Hematopoietic multipotent progenitor cell treated with erythropoietin and hydrocortisone succinate and interleukin-3 and kit ligand, for 15 days (in vitro differentiated cells): ENCODE results near the gene ZNF835.
"Not testable (repeated sequence)": the region's sequence is repeated elsewhere in the genome, so short reads cannot be mapped to it uniquely, and the experiment has no call there.

ENCODE experiments used
- DNase-seq: peaks from one replicate; pipeline ENCODE4 v3.0.0-alpha.2; 2015; ENCODE audit warnings: low spot score

Gene ZNF835

DNA sequence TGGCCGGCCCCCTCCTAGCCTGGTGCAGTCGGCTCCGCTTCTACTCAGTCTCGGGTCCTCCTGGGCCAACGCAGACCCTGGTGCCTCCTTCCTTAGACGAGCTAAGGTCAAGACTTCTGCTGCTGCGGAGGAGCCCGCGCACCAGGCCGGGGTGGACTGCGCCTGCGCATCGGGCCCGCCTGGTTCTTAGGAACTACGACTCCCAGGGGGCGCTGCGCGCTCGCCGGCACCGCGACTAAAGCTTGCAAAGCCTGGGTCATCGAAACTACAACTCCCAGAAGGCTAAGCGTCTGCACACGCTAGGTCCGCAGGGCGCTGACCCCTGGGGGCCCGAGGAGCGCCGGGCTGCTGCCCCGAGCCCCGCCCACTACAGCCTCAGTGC is at the start of gene ZNF835:
Gene ZNF835, minus strand, starts transcription at position 145 of the 382 bp plus-strand sequence. CDS start 6,559 bp downstream, outside the sequence.
- DNase-seq: peak; percentile 17

DNA sequence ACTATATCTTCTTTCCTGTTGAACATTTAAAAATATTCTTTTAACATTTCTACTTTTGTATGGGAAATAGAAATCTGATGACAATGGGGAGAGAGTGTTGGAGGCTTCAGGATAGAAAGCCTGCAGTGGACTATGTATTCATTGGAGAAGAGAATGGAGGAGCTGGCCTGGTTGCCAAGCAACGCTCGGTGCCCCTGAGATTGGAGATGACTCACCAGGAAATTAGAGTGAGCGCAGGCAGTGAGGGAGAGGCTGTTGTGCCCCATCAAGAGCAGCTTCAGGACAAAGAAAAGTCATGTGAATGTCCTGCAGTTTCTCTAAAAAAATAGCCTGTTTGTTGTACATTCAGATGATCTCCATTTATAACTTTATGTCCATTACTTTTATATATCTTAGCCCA is 48.7 kb upstream of the ZNF835 start:
- DNase-seq: no peak

GRCh38 chr19:56718231-56718630 is 46.7 kb upstream of the ZNF835 start:
- DNase-seq: no peak

DNA sequence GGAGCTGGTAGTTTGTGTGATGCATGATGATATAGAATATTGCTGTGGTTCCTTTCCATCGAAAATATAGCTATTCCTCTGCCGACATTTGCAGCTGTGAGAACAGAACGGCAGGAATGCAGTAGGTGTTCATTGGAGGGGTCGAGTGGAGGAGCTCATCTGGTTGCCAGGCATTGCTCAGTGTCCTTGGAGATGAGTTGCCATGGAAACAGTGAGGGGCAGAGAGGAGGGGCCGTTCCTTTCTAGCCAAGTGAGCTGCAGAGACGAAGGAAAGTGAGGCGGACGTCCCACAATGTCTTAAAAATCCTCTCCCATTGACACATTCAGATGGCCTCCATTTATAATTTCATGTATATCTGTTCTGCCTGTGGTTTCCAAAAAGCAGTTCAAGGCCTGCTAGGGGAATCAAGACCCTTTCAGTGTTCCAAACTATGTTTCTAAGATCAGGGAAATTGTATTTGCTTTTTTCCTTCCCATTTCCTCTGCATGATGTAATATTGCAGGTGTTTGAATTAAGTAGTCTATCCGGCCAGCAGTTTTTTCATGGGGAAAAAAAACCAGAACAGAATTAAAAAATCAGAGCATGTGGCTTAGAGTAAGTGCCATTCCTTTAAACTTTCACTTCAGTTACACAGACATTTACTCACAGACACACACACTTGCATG is 41.2 kb upstream of the ZNF835 start:
- DNase-seq: no peak

GRCh38 chr19:56710437-56710836 is 38.9 kb upstream of the ZNF835 start:
- DNase-seq: no peak

DNA sequence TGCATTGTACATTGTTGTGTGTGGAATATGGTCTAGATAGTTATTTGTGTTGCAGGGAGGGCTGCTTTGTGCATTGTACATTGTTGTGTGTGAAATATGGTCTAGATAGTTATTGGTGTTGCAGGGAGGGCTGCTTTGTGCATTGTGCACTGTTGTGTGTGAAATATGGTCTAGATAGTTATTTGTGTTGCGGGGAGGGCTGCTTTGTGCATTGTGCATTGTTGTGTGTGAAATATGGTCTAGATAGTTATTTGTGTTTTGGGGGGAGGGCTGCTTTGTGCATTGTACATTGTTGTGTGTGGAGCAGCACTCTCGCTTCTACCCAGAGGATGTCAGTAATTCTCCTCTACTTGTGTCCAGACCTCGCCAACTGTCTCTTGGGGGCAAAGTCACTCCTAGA is 36.3 kb upstream of the ZNF835 start:
- DNase-seq: no peak

GRCh38 chr19:56705939-56706338 is 34.4 kb upstream of the ZNF835 start:
- DNase-seq: no peak

DNA sequence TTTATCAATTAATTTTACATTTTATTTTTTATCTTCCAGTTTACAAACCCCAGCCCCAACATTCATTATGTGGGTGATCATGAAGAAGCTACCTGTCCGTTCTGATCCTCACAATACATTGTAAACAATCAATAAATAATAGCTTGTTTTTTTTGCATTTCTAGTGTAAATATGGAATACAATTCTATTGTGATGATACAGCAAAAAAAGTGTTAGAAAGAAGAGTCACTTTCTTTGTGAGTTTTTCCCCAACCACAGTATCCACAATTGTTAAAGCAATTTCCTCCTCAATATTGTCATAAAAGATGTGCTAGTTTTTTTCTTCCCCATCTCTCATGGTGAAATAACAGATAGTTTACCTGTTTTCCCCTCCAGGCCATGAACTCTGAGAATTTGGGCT is 30.3 kb upstream of the ZNF835 start:
- DNase-seq: no peak

DNA sequence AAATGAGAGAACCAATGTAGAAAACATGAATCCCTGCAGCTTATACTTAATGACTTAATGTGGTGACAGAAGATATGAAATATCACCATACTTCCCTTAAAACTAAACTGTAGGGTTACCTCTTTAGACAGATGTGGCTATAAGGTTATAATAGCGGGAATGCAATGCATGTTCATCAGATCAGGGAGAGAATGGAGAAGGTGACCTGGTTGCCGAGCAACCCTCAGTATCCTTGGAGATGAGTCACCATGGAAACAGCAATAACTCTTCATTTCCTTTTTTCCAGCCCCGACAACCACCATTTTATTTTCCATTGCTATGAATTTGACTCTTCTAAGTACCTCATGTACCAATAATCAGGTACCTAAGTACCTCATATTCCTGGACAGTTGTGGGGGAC is 28.0 kb upstream of the ZNF835 start:
- DNase-seq: no peak

DNA sequence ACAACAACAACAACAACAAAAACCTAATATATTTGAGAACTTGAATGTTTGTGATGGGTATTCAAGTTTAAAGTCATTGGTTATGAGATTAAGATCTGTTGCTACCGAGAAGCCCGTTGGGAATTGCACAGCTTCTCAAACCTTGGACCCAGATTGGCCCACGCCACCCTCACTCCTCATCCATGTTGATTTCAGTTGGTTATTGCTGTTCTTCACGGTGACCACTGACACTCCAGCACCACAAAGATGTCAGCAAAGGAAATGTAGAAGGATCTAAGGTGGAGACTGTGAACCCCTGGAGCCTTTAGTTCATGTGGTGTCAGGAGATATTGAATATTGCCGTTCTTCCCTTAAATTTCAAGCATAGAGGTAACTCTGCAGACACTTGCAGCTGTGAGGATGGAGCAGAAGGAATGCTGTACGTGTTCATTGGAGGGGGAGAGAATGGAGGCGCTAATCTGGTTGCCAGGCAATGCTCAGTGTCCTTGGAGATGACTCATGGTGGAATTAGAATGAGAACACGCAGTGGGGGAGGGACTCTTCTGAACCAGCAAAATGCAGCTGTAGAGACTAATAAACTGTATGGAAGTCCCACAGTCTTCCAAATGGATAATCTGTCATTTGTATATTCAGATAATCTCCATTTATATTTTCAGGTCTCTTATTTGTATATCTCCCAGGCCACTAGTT is 20.8 kb upstream of the ZNF835 start:
- no peak for DNase-seq

DNA sequence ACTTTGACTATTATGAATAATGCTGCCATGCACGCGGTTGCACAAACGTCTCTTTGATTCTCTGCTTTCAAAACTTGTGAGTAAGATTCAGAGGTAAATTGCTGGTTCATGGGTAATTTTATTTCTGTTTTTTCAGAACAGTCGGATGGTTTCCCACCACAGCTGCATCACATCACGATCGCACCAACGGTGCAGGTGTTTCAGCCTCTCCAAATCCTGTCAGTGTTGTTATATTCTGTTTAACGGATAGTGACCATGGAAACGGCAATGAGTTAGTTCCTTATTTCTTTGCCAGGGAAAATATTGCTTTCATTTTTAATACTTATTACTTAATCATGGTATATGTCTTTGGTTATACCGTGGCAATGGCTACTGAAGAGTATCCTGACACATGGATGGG is 19.1 kb upstream of the ZNF835 start:
- DNase-seq: no peak

DNA sequence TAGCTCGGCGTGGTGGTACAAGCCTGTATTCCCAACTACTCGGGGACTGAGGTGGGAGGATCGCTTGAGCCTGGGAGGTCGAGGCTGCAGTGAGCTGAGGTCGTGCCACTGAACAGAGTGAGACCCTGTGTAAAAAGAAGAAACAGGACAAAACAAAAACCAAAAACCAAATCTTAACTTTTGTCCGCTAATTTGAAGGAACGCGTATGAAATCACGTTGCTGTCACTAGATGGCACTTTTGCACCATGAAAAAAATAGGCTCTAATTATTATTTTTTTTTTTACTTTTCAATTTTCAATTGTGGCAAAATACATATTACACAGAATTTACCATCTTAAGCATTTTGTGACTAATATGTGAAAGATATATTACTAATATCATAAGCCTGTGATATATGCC is 17.6 kb upstream of the ZNF835 start:
- no peak for DNase-seq

GRCh38 chr19:56687031-56687430 is 15.5 kb upstream of the ZNF835 start:
- no peak for DNase-seq

DNA sequence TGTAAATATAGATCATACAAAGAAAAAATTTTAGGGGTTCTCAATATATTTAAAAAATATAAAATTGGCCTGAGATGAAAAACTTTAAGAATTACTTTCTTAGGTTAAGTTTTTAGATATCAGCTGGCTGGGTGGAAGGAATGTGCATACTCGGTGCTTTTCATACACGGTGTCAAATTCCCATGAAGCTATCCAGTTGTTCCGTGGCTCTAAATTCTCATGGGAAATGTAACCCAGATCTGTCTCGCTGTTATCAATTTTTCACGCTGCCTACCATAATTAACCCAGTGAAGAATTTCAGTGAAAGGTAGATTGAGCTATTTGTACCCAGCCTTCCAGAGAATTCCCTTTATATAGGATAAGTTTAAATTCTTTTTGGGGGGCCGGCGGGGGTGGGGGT is 11.6 kb upstream of the ZNF835 start:
- DNase-seq: no peak

DNA sequence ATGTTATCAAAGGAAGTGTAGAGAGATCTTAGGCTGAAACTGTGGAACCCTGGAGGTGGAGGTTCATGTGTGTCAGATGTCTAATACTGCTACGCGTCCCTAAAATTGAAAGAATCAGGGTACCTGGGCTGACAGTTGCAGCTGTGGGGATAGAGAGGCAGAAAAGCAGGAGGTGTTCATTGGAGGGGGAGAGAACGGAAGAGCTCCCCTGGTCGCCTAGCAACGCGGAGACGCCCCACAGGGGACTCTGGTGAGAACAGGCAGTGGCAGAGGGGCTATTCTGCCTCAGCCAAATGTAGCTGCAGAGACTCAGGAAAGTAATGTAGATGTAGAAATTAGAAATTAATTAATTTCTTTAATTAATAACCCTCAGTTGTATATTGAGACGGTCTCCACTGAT is 10.1 kb upstream of the ZNF835 start:
- DNase-seq: no peak

DNA sequence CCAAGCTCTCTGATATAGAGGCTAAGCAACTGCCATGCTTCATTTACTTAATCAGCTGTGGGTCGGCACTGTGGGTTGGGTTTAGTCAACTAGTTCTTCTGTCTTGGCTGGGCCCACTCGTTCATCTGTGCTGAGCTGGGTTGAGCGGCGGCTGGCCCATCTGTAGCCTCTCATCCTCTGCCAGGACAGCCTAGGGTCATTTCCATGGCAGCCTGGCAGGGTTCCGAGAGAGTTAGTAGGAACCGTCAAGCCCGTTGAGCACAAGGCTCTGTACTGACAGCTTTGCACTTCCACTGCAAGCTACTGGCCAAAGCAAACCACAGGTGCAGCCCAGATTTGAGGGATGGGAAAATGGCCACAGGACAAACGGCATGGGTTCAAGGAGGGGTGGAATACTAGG is 6.6 kb upstream of the ZNF835 start:
- no peak for DNase-seq

DNA sequence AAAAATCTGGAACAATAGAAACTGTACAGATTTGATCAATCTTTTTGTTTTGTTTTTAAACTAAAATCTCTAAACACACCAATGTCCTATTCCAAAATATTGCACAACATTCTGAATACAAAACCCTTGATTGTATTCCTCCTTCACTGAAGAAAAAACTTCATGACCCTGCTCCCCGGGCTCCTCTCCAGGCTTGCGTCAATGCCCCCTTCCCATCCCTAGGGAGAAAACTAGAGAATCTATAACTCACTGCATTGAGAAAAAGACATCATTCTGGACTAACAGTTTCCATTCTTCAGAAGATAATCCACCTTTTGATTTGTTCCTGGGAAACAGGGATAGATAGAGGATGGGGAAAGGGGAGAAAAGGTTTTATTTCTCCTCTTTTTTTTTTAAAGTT is 1.1 kb upstream of the ZNF835 start:
- not testable (repeated sequence) for DNase-seq

DNA sequence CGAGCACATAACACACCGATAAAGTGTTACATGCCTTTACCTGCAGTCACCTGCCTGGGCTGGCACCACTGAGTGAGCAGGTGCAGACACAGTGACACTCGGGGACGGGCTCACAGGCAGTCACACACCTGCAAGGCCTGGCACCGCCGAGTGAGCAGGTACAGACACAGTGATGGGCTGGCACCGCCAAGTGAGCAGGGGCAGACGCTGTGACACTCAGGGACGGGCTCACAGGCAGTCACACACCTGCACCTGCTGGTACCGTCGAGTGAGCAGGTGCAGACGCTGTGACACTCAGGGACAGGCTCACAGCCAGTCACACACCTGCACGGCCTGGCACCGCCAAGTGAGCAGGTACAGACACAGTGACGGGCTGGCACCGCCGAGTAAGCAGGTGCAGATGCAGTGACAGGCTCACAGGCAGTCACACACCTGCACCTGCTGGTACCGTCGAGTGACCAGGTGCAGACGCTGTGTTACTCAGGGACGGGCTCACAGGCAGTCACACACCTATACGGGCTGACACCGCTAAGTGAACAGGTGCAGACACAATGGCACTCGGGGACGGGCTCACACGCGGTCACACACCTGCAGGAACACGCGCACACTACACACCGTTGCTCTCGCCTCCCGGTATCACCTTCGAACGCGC is 470 bp downstream of the ZNF835 start:
- no peak for DNase-seq

DNA sequence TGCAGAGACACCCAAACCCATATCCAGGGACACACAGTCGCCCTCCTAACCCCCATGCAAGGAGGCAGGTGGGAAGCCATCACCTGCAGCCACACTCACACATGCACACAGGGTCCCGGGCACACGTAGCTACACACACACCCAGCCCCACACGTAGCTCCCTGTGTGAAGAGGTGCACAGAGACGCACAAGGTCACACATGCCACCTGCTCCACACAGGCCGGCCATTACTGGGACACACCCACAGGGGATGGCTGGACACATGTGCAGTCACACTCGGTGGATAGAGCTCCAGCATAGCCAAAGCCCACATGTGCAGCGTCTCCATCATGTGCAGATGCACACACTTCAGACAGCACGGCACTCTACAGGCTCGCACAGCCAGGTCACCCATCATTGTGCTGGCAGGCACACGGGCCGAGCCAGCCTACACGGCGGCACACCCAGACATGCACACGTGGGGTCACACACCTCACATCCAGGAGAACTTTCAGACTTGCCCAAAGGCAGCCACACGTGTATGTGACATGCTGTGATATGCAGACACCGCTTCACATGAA is 1.1 kb downstream of the ZNF835 start:
- DNase-seq: no peak

GRCh38 chr19:56668676-56669075 is 2.9 kb downstream of the ZNF835 start:
- no peak for DNase-seq

DNA sequence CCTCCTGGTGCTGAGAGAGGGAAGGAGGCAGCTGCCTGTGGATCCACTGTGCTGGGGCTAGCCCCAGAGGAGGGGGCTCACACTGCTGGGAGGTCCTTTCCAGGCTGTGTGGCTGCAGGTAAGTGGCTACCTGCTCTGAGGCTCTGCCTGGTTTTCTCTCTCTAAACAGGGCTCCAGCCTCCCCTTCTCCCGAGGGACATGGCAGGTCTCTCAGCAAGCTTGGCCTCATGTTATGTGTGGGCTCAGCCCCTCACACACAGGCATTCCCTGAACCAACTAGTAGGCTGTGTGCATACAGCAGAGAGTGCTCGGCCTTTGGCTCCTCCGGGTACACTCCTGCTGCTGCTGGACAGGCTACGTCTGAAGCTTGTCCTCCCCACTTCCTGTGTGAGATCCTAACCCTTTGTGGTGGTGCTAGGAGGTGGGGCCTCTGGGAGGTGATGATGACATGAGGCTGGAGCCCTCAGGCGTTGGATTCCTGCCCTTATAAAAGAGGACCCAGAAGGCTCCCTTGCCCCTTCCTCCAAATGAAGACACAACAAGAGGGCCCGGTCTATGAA is 4.2 kb downstream of the ZNF835 start:
- no peak for DNase-seq

- no peak for DNase-seq
Observed at GRCh38 chr19:56664511-56664910, 7.0 kb downstream of the ZNF835 start.
